GM10248 (cell line): ENCODE data around the gene COBL.

Source experiments
- CTCF ChIA-PET: fragments of 300-600 bp; sonication (Branson Sonifier 250); formaldehyde crosslinking; extraction: SDS; loops from one replicate; lab custom pipeline; 2021; ENCODE audit warnings: antibody characterized with exemption; lab: Yijun Ruan, JAX
- POLR2A ChIA-PET: fragments of 350-650 bp; sonication (Branson Sonifier 250); formaldehyde crosslinking; extraction: SDS; loops from one replicate; lab custom pipeline; 2020; ENCODE audit warnings: antibody characterized with exemption; lab: Yijun Ruan, JAX
- DNase-seq: peaks from one replicate; pipeline ENCODE4 v3.0.0; 2012; ENCODE audit errors: extremely low spot score
- TF ChIP-seq, protein P1 (sequence below): IDR thresholded peaks from 2 replicates; pipeline ENCODE4 v1.5.1; 2012; ENCODE audit warnings: mild to moderate bottlenecking, low read depth; ENCODE audit errors: extremely low read depth, missing control alignments, control extremely low read depth

The COBL gene

DNA sequence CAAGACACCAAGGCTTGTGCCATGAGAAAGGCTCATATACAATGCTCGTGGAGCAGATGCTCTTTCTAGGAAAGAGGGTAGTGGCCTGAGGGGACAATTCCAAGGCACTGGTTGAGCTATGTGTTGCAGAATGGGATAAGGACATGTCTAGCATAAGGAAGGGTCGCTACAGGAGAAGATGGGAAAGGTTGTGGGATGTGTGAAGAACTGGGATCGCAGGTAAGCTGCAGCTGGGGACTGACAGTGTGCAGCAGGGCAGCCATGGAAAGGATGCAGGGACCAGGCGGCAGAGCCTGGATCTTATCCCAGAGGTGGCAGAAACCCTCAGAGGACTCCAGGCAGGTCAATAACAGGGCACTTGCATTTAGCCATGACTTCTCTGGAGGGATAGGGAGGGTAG lies 56.1 kb downstream of the COBL start:
- TF ChIP-seq, protein P1, sequence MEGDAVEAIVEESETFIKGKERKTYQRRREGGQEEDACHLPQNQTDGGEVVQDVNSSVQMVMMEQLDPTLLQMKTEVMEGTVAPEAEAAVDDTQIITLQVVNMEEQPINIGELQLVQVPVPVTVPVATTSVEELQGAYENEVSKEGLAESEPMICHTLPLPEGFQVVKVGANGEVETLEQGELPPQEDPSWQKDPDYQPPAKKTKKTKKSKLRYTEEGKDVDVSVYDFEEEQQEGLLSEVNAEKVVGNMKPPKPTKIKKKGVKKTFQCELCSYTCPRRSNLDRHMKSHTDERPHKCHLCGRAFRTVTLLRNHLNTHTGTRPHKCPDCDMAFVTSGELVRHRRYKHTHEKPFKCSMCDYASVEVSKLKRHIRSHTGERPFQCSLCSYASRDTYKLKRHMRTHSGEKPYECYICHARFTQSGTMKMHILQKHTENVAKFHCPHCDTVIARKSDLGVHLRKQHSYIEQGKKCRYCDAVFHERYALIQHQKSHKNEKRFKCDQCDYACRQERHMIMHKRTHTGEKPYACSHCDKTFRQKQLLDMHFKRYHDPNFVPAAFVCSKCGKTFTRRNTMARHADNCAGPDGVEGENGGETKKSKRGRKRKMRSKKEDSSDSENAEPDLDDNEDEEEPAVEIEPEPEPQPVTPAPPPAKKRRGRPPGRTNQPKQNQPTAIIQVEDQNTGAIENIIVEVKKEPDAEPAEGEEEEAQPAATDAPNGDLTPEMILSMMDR, result no peak
- no peak for DNase-seq
- ChIA-PET CTCF (interaction anchor here (1.3 kb wide), 1 partner anchor 11 kb away, joined by 3 read pairs; no protein-coding TSS in a partner anchor), POLR2A (no interaction called here)

DNA sequence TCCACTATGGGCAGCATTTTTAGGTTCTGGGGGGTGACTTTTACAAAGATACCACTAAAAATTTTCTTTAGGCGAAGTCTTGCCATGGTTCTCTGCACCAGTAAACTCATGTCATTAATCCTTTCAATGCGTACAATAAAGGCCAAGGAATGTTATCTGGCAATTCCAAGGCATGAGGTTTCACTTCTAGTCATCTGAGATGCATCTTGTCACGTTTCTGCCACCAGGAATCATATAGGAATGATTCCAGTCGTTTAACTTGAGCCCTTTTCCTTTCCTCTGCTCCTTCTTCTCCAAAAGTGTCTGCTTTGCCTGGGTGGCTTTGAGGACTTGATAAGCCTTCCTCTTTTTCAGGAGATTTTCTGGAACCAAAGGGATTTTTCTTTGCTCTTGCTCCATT lies 56.8 kb downstream of the COBL start:
- ChIA-PET CTCF (no interaction called here), POLR2A (no interaction called here)
- TF ChIP-seq, protein P1, result no peak
- no peak for DNase-seq

DNA sequence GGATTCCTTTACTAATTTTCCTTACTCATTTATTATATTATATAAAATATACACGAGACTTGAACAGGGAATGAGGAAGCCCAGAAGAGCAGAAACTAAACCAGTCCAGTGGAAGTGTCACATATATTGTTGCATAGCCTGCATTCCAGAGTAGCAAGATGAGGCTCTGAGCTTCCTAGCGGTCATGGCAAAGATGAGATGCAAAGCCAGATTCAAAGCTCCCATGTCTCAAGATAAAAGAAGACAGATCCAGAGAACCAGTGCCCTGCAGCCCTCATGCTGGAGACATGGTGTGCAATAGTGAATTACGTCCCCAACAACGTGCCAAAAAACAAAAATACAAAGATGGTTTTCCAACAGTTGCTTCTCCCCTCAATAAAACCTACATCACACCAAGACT lies 59.7 kb downstream of the COBL start:
- ChIA-PET CTCF (interaction anchor here (1.4 kb wide), 1 partner anchor 14 kb away, joined by 4 read pairs; no protein-coding TSS in a partner anchor), POLR2A (no interaction called here)
- no peak for DNase-seq
- TF ChIP-seq, protein P1, result no peak

DNA sequence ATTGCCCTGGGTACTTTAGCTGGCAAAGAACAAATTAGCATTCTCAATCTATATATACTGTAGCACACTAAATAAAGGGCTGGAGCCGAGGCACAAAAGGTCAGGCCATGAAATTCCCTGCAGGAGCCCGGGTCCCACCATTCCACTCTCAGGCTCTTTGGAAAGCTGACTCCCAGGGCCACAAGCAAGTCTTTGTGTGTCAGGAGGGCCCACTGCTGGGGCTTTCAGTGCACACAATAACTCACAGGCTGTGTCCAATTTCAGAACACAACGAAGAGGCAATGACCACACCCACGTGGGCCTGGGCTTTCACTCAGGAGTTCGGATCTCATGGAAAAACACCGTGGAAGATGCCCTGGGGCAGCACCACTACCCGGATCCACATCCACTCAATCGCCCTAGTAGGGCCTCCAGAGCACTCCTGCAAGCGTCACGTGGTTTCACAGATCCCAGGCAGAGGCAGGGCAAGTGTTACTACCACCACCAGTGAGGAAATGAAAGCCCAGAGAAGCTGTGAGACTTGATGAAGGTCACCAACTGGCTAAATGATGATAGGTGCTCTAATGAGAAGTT lies 60.3 kb downstream of the COBL start:
- no peak for DNase-seq
- CTCF ChIA-PET, result interaction anchor here (1.4 kb wide), 1 partner anchor 14 kb away, joined by 4 read pairs; no protein-coding TSS in a partner anchor
- POLR2A ChIA-PET, result no interaction called here
- TF ChIP-seq, protein P1, result no peak

DNA sequence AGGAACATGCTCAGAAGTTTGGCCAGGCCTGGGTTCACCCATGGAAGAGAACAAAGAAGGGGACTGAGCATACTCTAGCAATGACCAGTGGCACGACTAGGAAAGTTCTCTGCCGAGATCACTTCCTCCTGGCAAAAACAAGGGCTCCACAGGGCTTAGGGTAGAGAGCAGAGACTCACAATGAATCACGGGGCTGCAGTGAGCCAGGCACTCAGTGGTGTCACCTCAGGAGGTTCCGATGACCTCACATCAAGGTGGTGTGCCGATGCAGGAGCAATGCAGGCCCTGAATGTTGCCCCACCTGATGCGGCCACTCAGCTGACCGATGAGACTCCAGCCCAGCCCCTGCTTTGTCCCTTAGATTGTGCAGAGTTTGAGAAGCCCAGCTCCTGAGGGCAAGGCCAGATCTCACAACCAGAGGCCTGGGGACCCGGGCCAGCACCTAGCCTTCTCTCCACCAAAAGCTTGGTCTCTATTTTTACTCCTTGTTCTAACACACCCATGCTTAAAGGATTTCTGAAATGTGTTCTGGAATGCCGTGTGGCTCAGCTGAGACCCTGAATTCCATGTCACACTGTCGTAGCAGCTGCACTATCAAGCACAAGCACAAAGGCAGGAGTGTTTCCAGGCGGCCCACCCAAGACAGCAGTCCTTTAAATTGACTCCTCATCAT lies 60.9 kb downstream of the COBL start:
- no peak for DNase-seq
- CTCF ChIA-PET, result interaction anchor here (1.4 kb wide), 1 partner anchor 13 kb away, joined by 4 read pairs; no protein-coding TSS in a partner anchor
- POLR2A ChIA-PET, result no interaction called here
- TF ChIP-seq, protein P1, result no peak

DNA sequence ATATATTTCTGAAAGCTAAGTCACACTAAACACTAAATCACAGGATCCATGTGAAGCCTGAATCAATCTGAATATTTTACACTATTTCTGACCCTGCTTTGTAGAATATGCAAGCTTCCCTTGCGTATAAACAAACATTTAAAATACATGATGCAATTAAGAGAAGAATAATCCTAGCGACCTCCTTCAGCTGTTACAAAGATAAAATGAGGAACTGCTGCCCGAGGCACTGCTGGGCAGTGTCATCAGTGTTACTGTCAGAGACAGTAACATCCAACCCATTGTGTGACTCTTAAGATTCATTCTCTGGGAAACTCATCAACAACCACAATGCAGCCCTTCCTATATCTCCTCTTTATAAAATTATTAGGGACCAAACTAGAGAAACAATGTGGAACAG lies 61.6 kb downstream of the COBL start:
- CTCF ChIA-PET, result no interaction called here
- TF ChIP-seq, protein P1, result no peak
- no peak for DNase-seq
- POLR2A ChIA-PET, result no interaction called here
